HepG2 (cell line): ENCODE measurements around the gene FBXL13. TPM values are rescaled to one million over a fixed set of nuclear protein-coding genes. Genes with fewer than 3 reads are reported as not detected.

Experiments used
- ATAC-seq: fragments of 200-7000 bp; cut with Tn5 transposase; 3 replicates; pipeline ENCODE4 v1.9.1; 2020; ENCODE audit warnings: mild to moderate bottlenecking, moderate library complexity
- BruUV-seq: library from RNA; stranded (reverse); fragments of 400-500 nt; replicated peaks from 2 replicates; lab custom pipeline; 2021; lab: Mats Ljungman, UMichigan
- CTCF ChIA-PET: fragments of 300-600 bp; formaldehyde crosslinking; extraction: SDS; loops from one replicate; lab custom pipeline; 2021; ENCODE audit warnings: low total read pairs, inconsistent platforms, low intra/inter-chr PET ratio; lab: Yijun Ruan, JAX
- POLR2A ChIA-PET: fragments of 350-600 bp; sonication (Branson Sonifier 250); formaldehyde crosslinking; loops from one replicate; lab custom pipeline; 2020; ENCODE audit warnings: antibody characterized with exemption, inconsistent platforms; lab: Yijun Ruan, JAX
- DNase-seq: peaks from one replicate; pipeline ENCODE4 v3.0.0-alpha.2; 2015; ENCODE audit warnings: low spot score
- FAIRE-seq: peaks from 3 replicates; lab custom pipeline; 2011; peaks lifted over from hg19 to GRCh38; lab: Jason Lieb, UNC
- H2AFZ ChIP-seq: one replicate; pipeline ENCODE4 v1.6.1; 2011; ENCODE audit warnings: low read length, inconsistent platforms
- H3K27ac ChIP-seq: fragments of 300-600 bp; 3 replicates; pipeline ENCODE4 v1.8.0; 2011; ENCODE audit warnings: mixed run types, mild to moderate bottlenecking, mixed read lengths, low read length, inconsistent platforms; ENCODE audit not compliant: insufficient read depth; ENCODE audit errors: extremely low read length
- H3K27me3 ChIP-seq, 2 experiments: fragments of 200-600 bp in 1 of 2; 2 replicates in 1 of 2; 3 replicates in 1 of 2; pipeline versions ENCODE4 v1.6.0 to v1.8.0; 2011; ENCODE audit warnings: low read length in 2 of 2, mild to moderate bottlenecking in 2 of 2, moderate library complexity in 2 of 2, inconsistent platforms in 1 of 2; ENCODE audit not compliant: insufficient read depth in 2 of 2, control insufficient read depth in 1 of 2
- H3K36me3 ChIP-seq, 2 experiments: fragments of 200-600 bp in 1 of 2; replicated peaks in 1 of 2; 2 replicates in 1 of 2; 3 replicates in 1 of 2; pipeline versions ENCODE4 v1.5.1 to v1.8.0; 2011; ENCODE audit warnings: low read length in 2 of 2, inconsistent platforms in 1 of 2; ENCODE audit not compliant: insufficient read depth in 2 of 2, control insufficient read depth in 1 of 2
- H3K4me1 ChIP-seq: 2 replicates; pipeline ENCODE4 v1.5.1; 2012; ENCODE audit warnings: low read length, inconsistent platforms; ENCODE audit not compliant: insufficient read depth
- H3K4me2 ChIP-seq: 2 replicates; pipeline ENCODE4 v1.6.0; 2011; ENCODE audit warnings: low read depth, low read length, inconsistent platforms
- H3K4me3 ChIP-seq, 3 experiments: fragments of 200-600 bp in 1 of 3; sonication (generic), shearing (Covaris generic) in 1 of 3; replicated peaks in 1 of 3; 2 replicates each; pipeline ENCODE4 v1.5.1; 2011 to 2016; ENCODE audit warnings: low read length in 3 of 3, inconsistent platforms in 2 of 3, low read depth in 2 of 3, mild to moderate bottlenecking in 2 of 3, control low read depth in 1 of 3, mixed read lengths in 1 of 3; ENCODE audit not compliant: insufficient read depth in 1 of 3
- H3K79me2 ChIP-seq: one replicate; pipeline ENCODE4 v1.6.1; 2011; ENCODE audit warnings: low read length, inconsistent platforms; ENCODE audit not compliant: insufficient read depth
- H3K9ac ChIP-seq: 2 replicates; pipeline ENCODE4 v1.6.0; 2011; ENCODE audit warnings: mild to moderate bottlenecking, low read depth, low read length, inconsistent platforms; ENCODE audit not compliant: insufficient read depth
- H3K9me3 ChIP-seq: 2 replicates; pipeline ENCODE4 v1.5.1; 2012; ENCODE audit warnings: mild to moderate bottlenecking, low read length
- H4K20me1 ChIP-seq: 2 replicates; pipeline ENCODE4 v1.6.0; 2011; ENCODE audit warnings: inconsistent platforms, mild to moderate bottlenecking, low read length, moderate library complexity; ENCODE audit not compliant: insufficient read depth
- CC2D1A ChIP-seq: sonication (generic); formaldehyde crosslinking; IDR thresholded peaks from 2 replicates; pipeline ENCODE4 v1.8.1; 2023; ENCODE audit warnings: mild to moderate bottlenecking, missing genetic modification reagents
- GATAD2A ChIP-seq: IDR thresholded peaks from 2 replicates; pipeline ENCODE4 v1.6.1; 2016
- HCFC1 ChIP-seq: fragments of 150-350 bp; IDR thresholded peaks from 2 replicates; pipeline ENCODE4 v1.6.1; 2014; ENCODE audit warnings: low read depth, low read length
- HNRNPL ChIP-seq: fragments of 200-400 bp; formaldehyde crosslinking; IDR thresholded peaks from 2 replicates; pipeline ENCODE4 v1.6.1; 2017; ENCODE audit warnings: mild to moderate bottlenecking, low read depth, low read length
- HOMEZ ChIP-seq: IDR thresholded peaks from 2 replicates; pipeline ENCODE4 v1.6.1; 2016; ENCODE audit warnings: low read depth
- ISX ChIP-seq: sonication (generic); formaldehyde crosslinking; conservative IDR thresholded peaks from 2 replicates; pipeline ENCODE4 v1.5.0; 2020; ENCODE audit warnings: missing genetic modification reagents
- THAP11 ChIP-seq: IDR thresholded peaks from 2 replicates; pipeline ENCODE4 v1.6.1; 2016; ENCODE audit warnings: missing biosample characterization, missing genetic modification reagents
- ZBTB38 ChIP-seq: sonication (generic); formaldehyde crosslinking; IDR thresholded peaks from 2 replicates; pipeline ENCODE4 v1.5.1; 2020; ENCODE audit warnings: mild to moderate bottlenecking, missing genetic modification reagents
- ZFY ChIP-seq: sonication (generic); formaldehyde crosslinking; IDR thresholded peaks from 2 replicates; pipeline ENCODE4 v1.4.0; 2020; ENCODE audit warnings: missing genetic modification reagents
- ZGPAT ChIP-seq: IDR thresholded peaks from 2 replicates; pipeline ENCODE4 v1.6.1; 2016; ENCODE audit warnings: mild to moderate bottlenecking
- ZNF276 ChIP-seq: sonication (generic); formaldehyde crosslinking; IDR thresholded peaks from 2 replicates; pipeline ENCODE4 v1.4.0; 2020; ENCODE audit warnings: mild to moderate bottlenecking, low read depth, missing genetic modification reagents
- ZNF644 ChIP-seq: IDR thresholded peaks from 2 replicates; pipeline ENCODE4 v1.6.1; 2016; ENCODE audit warnings: low read depth
- ZNF75D ChIP-seq: sonication (generic); formaldehyde crosslinking; IDR thresholded peaks from 2 replicates; pipeline ENCODE4 v1.8.1; 2023; ENCODE audit warnings: missing genetic modification reagents, mild to moderate bottlenecking, borderline replicate concordance
- ZNF850 ChIP-seq: sonication (generic); formaldehyde crosslinking; conservative IDR thresholded peaks from 2 replicates; pipeline ENCODE4 v1.9.0; 2021; ENCODE audit warnings: mild to moderate bottlenecking, missing genetic modification reagents
- ZNF879 ChIP-seq: sonication (generic); formaldehyde crosslinking; IDR thresholded peaks from 2 replicates; pipeline ENCODE4 v1.8.1; 2023; ENCODE audit warnings: missing genetic modification reagents
- WGBS: methylation state at CpG from one replicate; pipeline ENCODE4 v1.1.6; 2017; ENCODE audit warnings: low lambda C conversion rate; 5-methylcytosine and 5-hydroxymethylcytosine counted together
- in situ Hi-C: cut with HindIII; loops from 2 replicates; pipeline ENCODE4 v1.10.0; 2017; ENCODE audit warnings: low pct_unique_long_range_greater_than_20kb; ENCODE audit not compliant: extremely low pct_ligation_motif_present
- intact Hi-C: fragments of 100-400 bp; cut with micrococcal nuclease; formaldehyde crosslinking; loops from one replicate; pipeline ENCODE4 v1.10.0; 2022; ENCODE audit not compliant: unreplicated experiment
- polyA plus RNA-seq, 8 experiments: library from polyadenylated mRNA; depleted of rRNA in 3 of 8; stranded (reverse) in 7 of 8; unstranded in 1 of 8; fragments of >200 nt; fragmentation: Illumina TruSeq in 4 of 8; extraction: Trizol in 4 of 8; gene quantifications; 2 replicates each; pipeline versions ENCODE4 v1.2.1 to v1.2.3, GENCODE V29; 2011 to 2016; ENCODE audit warnings: low read depth in 4 of 8, missing spikeins in 1 of 8, mixed read lengths in 1 of 8; ENCODE audit not compliant: insufficient read depth in 1 of 8
- total RNA-seq, 5 experiments: library from RNA; depleted of rRNA; stranded (reverse); fragments of >200 nt; fragmentation: Illumina TruSeq; extraction: Trizol; gene quantifications; 2 replicates each; pipeline ENCODE4 v1.2.3, GENCODE V29; 2016; ENCODE audit warnings: low read depth in 1 of 5
- TF ChIP-seq, protein P1 (sequence below): sonication (generic); formaldehyde crosslinking; IDR thresholded peaks from 2 replicates; pipeline ENCODE4 v1.8.0; 2022; ENCODE audit warnings: mild to moderate bottlenecking, missing genetic modification reagents, moderate library complexity

FBXL13 gene
- total and polyA plus RNA-seq, 2 of the 13 experiments (the other 11 are each of a cell fraction or from before 2014, with no cell fraction given): 0.24 to 0.77 TPM

DNA sequence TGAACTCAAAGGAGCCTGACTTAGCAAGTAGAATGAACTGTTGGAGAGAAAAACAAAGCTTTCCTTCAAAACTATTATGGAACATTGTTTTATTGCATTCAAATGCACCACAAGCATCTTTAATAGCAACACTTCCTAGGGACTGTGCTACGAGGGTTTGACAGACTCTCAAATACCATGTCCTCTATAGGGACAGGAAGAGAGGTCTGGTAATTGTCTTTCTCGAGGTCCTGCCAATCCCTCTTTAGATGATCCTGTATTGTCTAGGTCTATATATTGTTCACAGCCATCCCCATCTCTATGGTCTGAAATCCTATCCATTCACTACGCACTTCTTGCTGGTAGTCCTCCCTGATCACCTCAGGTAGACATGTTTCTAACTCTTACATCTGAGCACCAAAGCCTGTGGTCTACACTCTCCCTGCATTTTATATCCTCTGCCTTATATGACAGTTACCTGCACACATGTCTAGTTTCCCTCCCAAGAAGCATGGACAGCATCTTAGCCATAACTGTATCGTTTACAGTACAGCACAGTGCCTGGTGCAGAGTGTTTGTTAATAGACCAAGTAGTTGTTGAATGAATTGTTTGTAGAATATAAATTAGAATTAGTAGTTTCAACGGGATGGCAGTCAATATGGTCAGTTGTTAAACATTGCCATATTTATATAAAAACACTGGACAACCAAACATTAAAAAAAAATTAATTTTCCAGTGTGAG, 183.5 kb downstream of the FBXL13 start:
- H4K20me1 ChIP-seq: no peaks in the 10 kb centered on the region
- in situ Hi-C loops: no loop called here
- H3K9me3 ChIP-seq: no peaks in the 10 kb centered on the region
- ChIA-PET POLR2A (interaction anchor here (0.8 kb wide), 1 partner anchor 147 kb away, joined by 3 read pairs; no protein-coding TSS in a partner anchor), CTCF (no interaction called here)
- no peaks in the 10 kb centered on the region for H3K36me3 ChIP-seq
- DNase-seq (no peak), ATAC-seq (no peak), FAIRE-seq (no peak)
- 43% methylated on average over 5 of the region's 5 CpGs for WGBS
- H3K27ac ChIP-seq: no peak overlapping the region
- H3K9ac ChIP-seq: no peak overlapping the region
- no peaks in the 10 kb centered on the region for H3K79me2 ChIP-seq
- no TSS peak for BruUV-seq
- TF ChIP-seq ZNF644 (CRISPR knock-in tag) (no peak), THAP11 (CRISPR knock-in tag) (no peak), HOMEZ (CRISPR knock-in tag) (no peak), ISX (no peak), ZNF276 (no peak), ZGPAT (no peak), GATAD2A (CRISPR knock-in tag) (no peak), ZBTB38 (CRISPR knock-in tag) (no peak), ZNF850 (CRISPR knock-in tag) (no peak), HCFC1 (no peak), HNRNPL (no peak), ZNF879 (CRISPR knock-in tag) (no peak), ZFY (CRISPR knock-in tag) (no peak), CC2D1A (CRISPR knock-in tag) (no peak), ZNF75D (CRISPR knock-in tag) (no peak)
- TF ChIP-seq, protein P1, sequence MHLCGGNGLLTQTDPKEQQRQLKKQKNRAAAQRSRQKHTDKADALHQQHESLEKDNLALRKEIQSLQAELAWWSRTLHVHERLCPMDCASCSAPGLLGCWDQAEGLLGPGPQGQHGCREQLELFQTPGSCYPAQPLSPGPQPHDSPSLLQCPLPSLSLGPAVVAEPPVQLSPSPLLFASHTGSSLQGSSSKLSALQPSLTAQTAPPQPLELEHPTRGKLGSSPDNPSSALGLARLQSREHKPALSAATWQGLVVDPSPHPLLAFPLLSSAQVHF: no peak
- intact Hi-C loops: no loop called here
- no peak overlapping the region for H3K4me3 ChIP-seq
- no peak overlapping the region for H2AFZ ChIP-seq
- peaks cover 22% of the 10 kb centered on the region for H3K4me1 ChIP-seq
- H3K4me2 ChIP-seq: no peak overlapping the region
- H3K27me3 ChIP-seq: no peaks in the 10 kb centered on the region
